ENCODE results near the gene AIP. TPM values are rescaled to one million over a fixed set of nuclear protein-coding genes. Genes with fewer than 3 reads are reported as not detected.

Gene AIP
- total and polyA plus RNA-seq, 7 donors = 71.2 to 120 (median 103) TPM

- Histone ChIP-seq H3K36me3 (no peaks in the 10 kb centered on the region), H3K9me3 (no peaks in the 10 kb centered on the region), H3K27ac (no peak overlapping the region), H3K4me1 (no peaks in the 10 kb centered on the region), H3K27me3 (no peaks in the 10 kb centered on the region), H3K4me3 (no peak overlapping the region)
- WGBS, 2 donors = 90 to 92% methylated on average over 21 of the region's 21 CpGs
- TF ChIP-seq POLR2AphosphoS5 (IDR thresholded peaks at IDR 0.05) (no peak), EP300 (IDR thresholded peaks at IDR 0.05) (no peak), CTCF (IDR thresholded peaks at IDR 0.05) (no peak), POLR2A (IDR thresholded peaks at IDR 0.05) (no peak)
- DNase-seq = no peak
- intact Hi-C loops (cut with DNase I) = no loop called here
Observed at GRCh38 chr11:67453816-67454732, 28.8 kb upstream of the AIP start.

GRCh38 chr11:67455054-67455453 is 27.8 kb upstream of the AIP start, which contains the start of gene CABP4:
CABP4 (plus strand) TSS chr11:67455354; CDS start chr11:67455424, 70 bp downstream.
- DNase-seq = no peak
- Histone ChIP-seq H3K9me3 (no peaks in the 10 kb centered on the region), H3K4me3 (no peak within 1 kb of the TSS), H3K36me3 (no peaks in the 10 kb centered on the region), H3K4me1 (no peaks in the 10 kb centered on the region), H3K27ac (no peak within 1 kb of the TSS), H3K27me3 (no peaks in the 10 kb centered on the region)
- 90 to 95% methylated on average over 3 of the region's 3 CpGs for WGBS, 2 donors
- TF ChIP-seq POLR2AphosphoS5 (IDR thresholded peaks at IDR 0.05) (no peak), EP300 (IDR thresholded peaks at IDR 0.05) (no peak), POLR2A (IDR thresholded peaks at IDR 0.05) (no peak), CTCF (IDR thresholded peaks at IDR 0.05) (no peak)
- intact Hi-C loops (cut with DNase I) = no loop called here

DNA sequence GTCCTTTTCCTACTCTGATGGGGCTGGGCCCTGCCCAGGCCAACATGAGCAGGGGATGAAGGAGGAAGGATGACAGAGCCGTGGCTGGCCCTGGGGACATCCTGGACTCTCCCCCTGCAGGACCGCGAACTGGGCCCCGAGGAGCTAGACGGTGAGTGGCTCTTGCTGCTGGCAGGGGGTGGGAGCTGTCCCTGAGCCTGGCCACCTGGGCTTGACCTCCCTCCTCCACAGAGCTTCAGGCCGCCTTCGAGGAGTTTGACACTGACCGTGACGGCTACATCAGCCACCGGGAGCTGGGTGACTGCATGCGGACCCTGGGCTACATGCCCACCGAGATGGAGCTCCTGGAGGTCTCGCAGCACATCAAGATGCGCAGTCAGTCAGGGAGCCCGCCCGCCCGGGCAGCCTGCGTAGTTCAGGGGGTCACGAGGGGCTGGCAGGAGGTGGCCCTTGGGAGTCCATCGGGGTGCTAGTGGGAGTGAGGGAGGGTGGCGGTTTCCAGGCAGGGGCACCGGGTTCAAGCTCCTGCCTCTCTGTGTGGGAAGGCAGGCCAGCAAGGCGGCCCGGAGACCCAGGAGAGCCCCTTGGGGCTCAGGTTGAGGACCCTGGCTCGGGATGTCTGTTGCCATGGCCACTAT is 26.6 kb upstream of the AIP start:
- peak; percentile 65 for DNase-seq
- Histone ChIP-seq H3K27me3 (no peaks in the 10 kb centered on the region), H3K27ac (no peak overlapping the region), H3K36me3 (no peaks in the 10 kb centered on the region), H3K4me3 (no peak overlapping the region), H3K9me3 (no peaks in the 10 kb centered on the region), H3K4me1 (no peaks in the 10 kb centered on the region)
- TF ChIP-seq POLR2AphosphoS5 (IDR thresholded peaks at IDR 0.05) (no peak), CTCF (IDR thresholded peaks at IDR 0.05) (no peak), POLR2A (IDR thresholded peaks at IDR 0.05) (no peak), EP300 (IDR thresholded peaks at IDR 0.05) (no peak)
- intact Hi-C loops (cut with DNase I) = no loop called here
- 87 to 88% methylated on average over 25 of the region's 25 CpGs for WGBS, 2 donors

DNA sequence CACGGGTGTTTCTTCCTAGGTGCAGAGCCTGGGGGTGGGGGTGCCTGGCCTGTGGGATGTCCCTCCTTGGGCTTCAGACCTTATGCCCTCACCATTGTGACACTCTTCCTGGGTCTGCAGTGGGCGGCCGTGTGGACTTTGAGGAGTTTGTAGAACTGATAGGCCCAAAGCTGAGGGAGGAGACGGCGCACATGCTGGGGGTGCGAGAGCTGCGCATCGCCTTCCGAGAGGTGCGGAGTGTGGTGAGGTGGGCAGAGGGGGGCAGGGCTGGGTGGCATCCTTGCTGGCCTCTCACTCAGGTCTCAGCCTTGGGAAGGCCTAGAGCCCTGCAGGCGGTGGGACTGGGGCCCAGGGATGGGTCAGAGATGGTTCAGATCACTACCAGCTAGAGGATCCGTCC is 25.4 kb upstream of the AIP start:
- peak; percentile 59 for DNase-seq
- Histone ChIP-seq H3K4me1 (no peaks in the 10 kb centered on the region), H3K36me3 (no peaks in the 10 kb centered on the region), H3K4me3 (no peak overlapping the region), H3K27me3 (no peaks in the 10 kb centered on the region), H3K27ac (no peak overlapping the region), H3K9me3 (no peaks in the 10 kb centered on the region)
- WGBS, 2 donors = 94 to 95% methylated on average over 12 of the region's 12 CpGs
- TF ChIP-seq EP300 (IDR thresholded peaks at IDR 0.05) (no peak), POLR2AphosphoS5 (IDR thresholded peaks at IDR 0.05) (no peak), CTCF (IDR thresholded peaks at IDR 0.05) (no peak), POLR2A (IDR thresholded peaks at IDR 0.05) (no peak)
- intact Hi-C loops (cut with DNase I) = no loop called here
